Activated CD8-positive, alpha-beta T cell treated with anti-CD3 and anti-CD28 coated beads for 36 hours (primary cell): ENCODE results near the gene EIPR1. TPM values are rescaled to one million over a fixed set of nuclear protein-coding genes. Genes with fewer than 3 reads are reported as not detected.

ENCODE experiments used
- ATAC-seq: fragments of 200-7000 bp; cut with Tn5 transposase; one replicate; pipeline ENCODE4 v1.10.0; 2021; ENCODE audit warnings: mild to moderate bottlenecking, moderate library complexity
- CTCF ChIA-PET: fragments of 350-600 bp; sonication (Branson Sonifier 250); formaldehyde crosslinking; loops from one replicate; lab custom pipeline; 2021; ENCODE audit warnings: antibody characterized with exemption; lab: Charles Lee
- POLR2A ChIA-PET: fragments of 350-600 bp; sonication (Branson Sonifier 250); formaldehyde crosslinking; loops from one replicate; lab custom pipeline; 2021; ENCODE audit warnings: antibody characterized with exemption; lab: Charles Lee
- DNase-seq: peaks from one replicate; pipeline ENCODE4 v3.0.0-alpha.2; 2020
- H3K27ac Mint-ChIP-seq: one replicate; pipeline ENCODE4 v1.8.0; 2021; ENCODE audit warnings: mild to moderate bottlenecking, mixed read lengths
- H3K27me3 Mint-ChIP-seq: one replicate; pipeline ENCODE4 v1.8.0; 2021; ENCODE audit warnings: mixed read lengths
- H3K36me3 Mint-ChIP-seq: one replicate; pipeline ENCODE4 v1.8.0; 2021; ENCODE audit warnings: low read depth, mixed read lengths
- H3K4me1 Mint-ChIP-seq: one replicate; pipeline ENCODE4 v1.8.0; 2021; ENCODE audit warnings: low read depth, mixed read lengths
- H3K4me3 Mint-ChIP-seq: one replicate; pipeline ENCODE4 v1.8.0; 2021; ENCODE audit warnings: mild to moderate bottlenecking, moderate library complexity, mixed read lengths
- H3K9me3 Mint-ChIP-seq: one replicate; pipeline ENCODE4 v1.8.0; 2021; ENCODE audit warnings: mixed read lengths
- CTCF ChIP-seq: fragments of 200-600 bp; IDR thresholded peaks from one replicate; pipeline ENCODE4 v1.8.0; 2022; ENCODE audit warnings: antibody characterized with exemption, mild to moderate bottlenecking
- intact Hi-C: fragments of 100-400 bp; cut with micrococcal nuclease; formaldehyde crosslinking; loops from one replicate; pipeline ENCODE4 v1.10.0; 2022
- total RNA-seq, 2 experiments: library from RNA; stranded (reverse); gene quantifications; one replicate each; pipeline ENCODE4 v1.2.3, GENCODE V29; 2021

EIPR1 gene
- total RNA-seq, 2 experiments from 2014 or later = 38.4 to 39.1 TPM

GRCh38 chr2:3216841-3217495 lies 160.7 kb downstream of the EIPR1 start:
- Mint-ChIP-seq H3K27me3 (no peaks in the 10 kb centered on the region), H3K4me3 (no peak overlapping the region), H3K36me3 (peaks cover 27% of the 10 kb centered on the region), H3K9me3 (peaks cover 10% of the 10 kb centered on the region), H3K27ac (no peak overlapping the region), H3K4me1 (peaks cover 38% of the 10 kb centered on the region)
- ChIA-PET CTCF (interaction anchor here (1.6 kb wide), 3 partner anchors 11 to 20 kb away, joined by 3 to 6 read pairs (median 4); no protein-coding TSS in a partner anchor), POLR2A (interaction anchor here (0.9 kb wide), 1 partner anchor 21 kb away, joined by 3 read pairs; no protein-coding TSS in a partner anchor)
- TF ChIP-seq CTCF = no peak
- DNase-seq (no peak), ATAC-seq (peak; percentile 58)
- intact Hi-C loops = no loop called here

- CTCF ChIA-PET = interaction anchor here (0.5 to 1.1 kb wide), 2 partner anchors 11 to 788 kb away, joined by 3 read pairs; no protein-coding TSS in a partner anchor
- H3K4me3 Mint-ChIP-seq = no peak overlapping the region
- peak overlapping the region; percentile 16 for H3K27ac Mint-ChIP-seq
- peaks cover 16% of the 10 kb centered on the region for H3K36me3 Mint-ChIP-seq
- POLR2A ChIA-PET = no interaction called here
- H3K4me1 Mint-ChIP-seq = peaks cover 32% of the 10 kb centered on the region
- H3K9me3 Mint-ChIP-seq = peaks cover 1% of the 10 kb centered on the region
- intact Hi-C loops = no loop called here
- no peak for DNase-seq
- H3K27me3 Mint-ChIP-seq = no peaks in the 10 kb centered on the region
- ATAC-seq = no peak
- TF ChIP-seq CTCF = no peak
Measured at GRCh38 chr2:3214806-3215404, 162.7 kb downstream of the EIPR1 start.

DNA sequence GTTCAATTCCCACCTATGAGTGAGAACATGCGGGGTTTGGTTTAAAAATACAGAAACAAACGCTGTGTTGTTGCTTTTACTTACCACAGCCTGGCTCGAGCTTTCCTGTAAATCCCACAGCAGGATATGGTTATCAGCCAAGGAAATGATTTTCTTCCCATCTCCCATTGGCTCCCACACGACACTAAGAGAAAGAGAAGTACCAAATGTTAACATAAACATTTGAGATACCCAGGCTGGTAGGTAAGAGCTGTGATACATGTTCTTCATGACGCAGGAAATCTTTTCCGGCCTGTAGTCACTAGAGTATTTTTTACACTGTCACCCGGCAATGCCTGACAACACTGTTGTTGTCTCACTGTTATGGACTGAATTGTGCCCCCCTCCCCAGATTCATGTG lies 163.6 kb downstream of the EIPR1 start:
- intact Hi-C loops = no loop called here
- ChIA-PET CTCF (no interaction called here), POLR2A (no interaction called here)
- DNase-seq (no peak), ATAC-seq (no peak)
- Mint-ChIP-seq H3K9me3 (no peaks in the 10 kb centered on the region), H3K4me1 (peaks cover 32% of the 10 kb centered on the region), H3K36me3 (peaks cover 17% of the 10 kb centered on the region), H3K27ac (no peak overlapping the region), H3K27me3 (no peaks in the 10 kb centered on the region), H3K4me3 (no peak overlapping the region)
- no peak for TF ChIP-seq CTCF

DNA sequence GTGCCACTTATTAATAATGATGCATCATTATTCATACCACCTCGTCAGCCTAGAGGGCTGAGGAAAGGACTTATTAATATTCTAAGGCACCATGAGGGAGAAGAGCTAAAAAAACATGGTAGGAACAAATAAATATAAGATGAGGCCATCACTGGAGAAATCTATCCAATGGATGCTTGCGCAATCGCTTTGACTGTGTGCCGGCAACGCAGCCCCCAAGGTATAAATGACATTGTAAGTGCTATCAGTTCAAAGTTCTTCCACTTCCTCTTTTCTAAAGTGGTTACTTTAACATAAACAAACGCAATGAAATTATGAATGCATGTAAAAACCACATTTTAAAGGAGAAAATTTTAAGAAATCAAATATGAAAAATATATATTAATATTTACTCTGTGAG lies 164.6 kb downstream of the EIPR1 start:
- peaks cover 19% of the 10 kb centered on the region for H3K36me3 Mint-ChIP-seq
- H3K27me3 Mint-ChIP-seq = no peaks in the 10 kb centered on the region
- POLR2A ChIA-PET = no interaction called here
- H3K27ac Mint-ChIP-seq = no peak overlapping the region
- ATAC-seq (no peak), DNase-seq (no peak)
- intact Hi-C loops = no loop called here
- no peak overlapping the region for H3K4me3 Mint-ChIP-seq
- CTCF ChIA-PET = no interaction called here
- TF ChIP-seq CTCF = no peak
- H3K4me1 Mint-ChIP-seq = peaks cover 31% of the 10 kb centered on the region
- H3K9me3 Mint-ChIP-seq = no peaks in the 10 kb centered on the region

- Mint-ChIP-seq H3K4me1 (peaks cover 23% of the 10 kb centered on the region), H3K27me3 (no peaks in the 10 kb centered on the region), H3K9me3 (no peaks in the 10 kb centered on the region), H3K27ac (no peak overlapping the region), H3K36me3 (peaks cover 19% of the 10 kb centered on the region), H3K4me3 (no peak overlapping the region)
- DNase-seq (no peak), ATAC-seq (no peak)
- intact Hi-C loops = no loop called here
- POLR2A ChIA-PET = no interaction called here
- CTCF ChIA-PET = no interaction called here
- no peak for TF ChIP-seq CTCF
Measured at GRCh38 chr2:3212061-3212362, 165.6 kb downstream of the EIPR1 start.
